WTC11 (cell line): ENCODE measurements around the gene GJB2. TPM values are rescaled to one million over a fixed set of nuclear protein-coding genes. Genes with fewer than 3 reads are reported as not detected.

ENCODE experiments used
- ATAC-seq: fragments of 200-7000 bp; cut with Tn5 transposase; 2 replicates; pipeline ENCODE4 v1.10.0; 2021; ENCODE audit warnings: mild to moderate bottlenecking, moderate library complexity
- CTCF ChIA-PET: fragments of 300-600 bp; sonication (Branson Sonifier 250); formaldehyde crosslinking; loops from one replicate; lab custom pipeline; 2021; ENCODE audit warnings: antibody characterized with exemption; lab: Charles Lee
- POLR2A ChIA-PET: fragments of 350-600 bp; sonication (Branson Sonifier 250); formaldehyde crosslinking; loops from one replicate; lab custom pipeline; 2021; ENCODE audit warnings: antibody characterized with exemption; lab: Charles Lee
- DNase-seq: peaks from one replicate; pipeline ENCODE4 v3.0.0; 2021; ENCODE audit warnings: low spot score
- H3K27ac Mint-ChIP-seq: 2 replicates; pipeline ENCODE4 v1.8.0; 2021; ENCODE audit warnings: mixed read lengths
- H3K27me3 Mint-ChIP-seq: 2 replicates; pipeline ENCODE4 v1.8.0; 2021; ENCODE audit warnings: low read depth, mild to moderate bottlenecking, moderate library complexity, mixed read lengths
- H3K36me3 Mint-ChIP-seq: 2 replicates; pipeline ENCODE4 v1.8.0; 2021; ENCODE audit warnings: mixed read lengths
- H3K4me1 Mint-ChIP-seq: 2 replicates; pipeline ENCODE4 v1.8.0; 2022; ENCODE audit warnings: mixed read lengths
- H3K4me3 Mint-ChIP-seq: 2 replicates; pipeline ENCODE4 v1.8.0; 2021; ENCODE audit warnings: mild to moderate bottlenecking, moderate library complexity, mixed read lengths
- H3K9me3 Mint-ChIP-seq: 2 replicates; pipeline ENCODE4 v1.8.0; 2021; ENCODE audit warnings: mixed read lengths
- ESRRA ChIP-seq: sonication (generic); formaldehyde crosslinking; IDR thresholded peaks from 2 replicates; pipeline ENCODE4 v1.8.1; 2022; ENCODE audit warnings: mild to moderate bottlenecking, missing genetic modification reagents, borderline replicate concordance
- FOXK1 ChIP-seq: sonication (generic); formaldehyde crosslinking; IDR thresholded peaks from 2 replicates; pipeline ENCODE4 v1.8.0; 2022; ENCODE audit warnings: mild to moderate bottlenecking, moderate library complexity, missing genetic modification reagents
- GRHL2 ChIP-seq: fragments of 250-450 bp; sonication (Bioruptor Pico); IDR thresholded peaks from 2 replicates; pipeline ENCODE4 v1.8.0; 2022; ENCODE audit warnings: mild to moderate bottlenecking, moderate library complexity; ENCODE audit not compliant: insufficient replicate concordance, severe bottlenecking
- GTF2I ChIP-seq: fragments of 250-450 bp; sonication (Bioruptor Pico); conservative IDR thresholded peaks from 2 replicates; pipeline ENCODE4 v1.4.0; 2021; ENCODE audit warnings: mild to moderate bottlenecking
- HMGA2 ChIP-seq: fragments of 250-450 bp; sonication (Bioruptor Pico); IDR thresholded peaks from 2 replicates; pipeline ENCODE4 v1.4.0; 2021; ENCODE audit warnings: mild to moderate bottlenecking, moderate library complexity
- MXD4 ChIP-seq: fragments of 250-450 bp; sonication (Bioruptor Pico); IDR thresholded peaks from 2 replicates; pipeline ENCODE4 v1.8.0; 2021; ENCODE audit warnings: mild to moderate bottlenecking, moderate library complexity, borderline replicate concordance
- NFE2L1 ChIP-seq: sonication (generic); formaldehyde crosslinking; IDR thresholded peaks from 2 replicates; pipeline ENCODE4 v1.8.1; 2023; ENCODE audit warnings: missing genetic modification reagents
- NR2C2 ChIP-seq: sonication (generic); formaldehyde crosslinking; IDR thresholded peaks from 2 replicates; pipeline ENCODE4 v1.8.0; 2022; ENCODE audit warnings: mild to moderate bottlenecking, missing genetic modification reagents
- OVOL2 ChIP-seq: fragments of 250-450 bp; sonication (Bioruptor Pico); IDR thresholded peaks from 2 replicates; pipeline ENCODE4 v1.9.0; 2021; ENCODE audit warnings: mild to moderate bottlenecking, borderline replicate concordance
- RORB ChIP-seq: fragments of 250-450 bp; sonication (Bioruptor Pico); IDR thresholded peaks from 2 replicates; pipeline ENCODE4 v1.9.0; 2021; ENCODE audit warnings: mild to moderate bottlenecking
- SMAD4 ChIP-seq: sonication (generic); formaldehyde crosslinking; IDR thresholded peaks from 2 replicates; pipeline ENCODE4 v1.8.0; 2022; ENCODE audit warnings: mild to moderate bottlenecking, missing genetic modification reagents
- TEAD1 ChIP-seq: sonication (generic); formaldehyde crosslinking; IDR thresholded peaks from 2 replicates; pipeline ENCODE4 v1.8.0; 2022; ENCODE audit warnings: mild to moderate bottlenecking, missing genetic modification reagents
- TEAD4 ChIP-seq: sonication (generic); formaldehyde crosslinking; IDR thresholded peaks from 2 replicates; pipeline ENCODE4 v1.8.0; 2022; ENCODE audit warnings: mild to moderate bottlenecking, missing genetic modification reagents
- ZNF138 ChIP-seq: sonication (generic); formaldehyde crosslinking; conservative IDR thresholded peaks from 2 replicates; pipeline ENCODE4 v1.8.1; 2022; ENCODE audit warnings: mild to moderate bottlenecking, moderate library complexity, missing genetic modification reagents
- total RNA-seq: library from RNA; stranded (reverse); gene quantifications from 3 replicates; pipeline ENCODE4 v1.2.3, GENCODE V29; 2021
- TF ChIP-seq, protein P1 (sequence below): sonication (generic); formaldehyde crosslinking; IDR thresholded peaks from 2 replicates; pipeline ENCODE4 v1.8.0; 2022; ENCODE audit warnings: missing genetic modification reagents
- TF ChIP-seq, protein P2 (sequence below): sonication (generic); formaldehyde crosslinking; IDR thresholded peaks from 2 replicates; pipeline ENCODE4 v1.8.1; 2022; ENCODE audit warnings: low read depth, mild to moderate bottlenecking, moderate library complexity, missing genetic modification reagents, borderline replicate concordance
- TF ChIP-seq, protein P3 (sequence below): fragments of 250-450 bp; sonication (Bioruptor Pico); IDR thresholded peaks from 2 replicates; pipeline ENCODE4 v1.9.0; 2021; ENCODE audit warnings: moderate library complexity, mild to moderate bottlenecking, inconsistent platforms, borderline replicate concordance
- TF ChIP-seq, protein P4 (sequence below): sonication (generic); formaldehyde crosslinking; conservative IDR thresholded peaks from 2 replicates; pipeline ENCODE4 v1.8.1; 2022; ENCODE audit warnings: mild to moderate bottlenecking, missing genetic modification reagents
- TF ChIP-seq, protein P5 (sequence below): fragments of 250-450 bp; sonication (Bioruptor Pico); IDR thresholded peaks from 2 replicates; pipeline ENCODE4 v1.9.0; 2021; ENCODE audit warnings: mild to moderate bottlenecking
- TF ChIP-seq, protein P6 (sequence below): sonication (generic); formaldehyde crosslinking; IDR thresholded peaks from 2 replicates; pipeline ENCODE4 v1.8.0; 2023; ENCODE audit warnings: missing genetic modification reagents
- TF ChIP-seq, protein P7 (sequence below): sonication (generic); formaldehyde crosslinking; IDR thresholded peaks from 2 replicates; pipeline ENCODE4 v1.8.1; 2022; ENCODE audit warnings: mild to moderate bottlenecking, missing genetic modification reagents, moderate library complexity, borderline replicate concordance
- TF ChIP-seq, protein P8 (sequence below): sonication (generic); formaldehyde crosslinking; IDR thresholded peaks from 2 replicates; pipeline ENCODE4 v1.8.1; 2023; ENCODE audit warnings: mild to moderate bottlenecking, missing genetic modification reagents

Gene GJB2
- total RNA-seq, 1 experiment from 2014 or later: 0.11 TPM

DNA sequence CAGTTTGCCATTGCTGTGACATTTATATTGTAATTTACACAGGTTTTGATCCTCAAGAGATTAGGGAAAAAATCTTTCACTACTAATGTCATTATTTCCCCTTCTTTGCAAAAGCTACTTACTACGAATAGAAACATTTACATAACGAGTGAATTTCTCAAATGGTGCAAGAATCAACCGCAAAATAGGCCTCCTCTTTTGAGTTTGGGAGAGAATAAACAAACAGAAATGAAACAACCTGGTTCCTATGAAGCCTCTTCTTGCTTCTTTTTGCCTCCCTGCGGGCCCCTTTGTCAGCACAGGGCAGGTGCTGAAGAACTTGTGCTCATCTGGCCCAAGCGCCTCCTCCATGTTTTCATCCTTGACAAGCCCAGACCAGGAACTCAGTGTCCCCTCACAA, 21.8 kb downstream of the GJB2 start (continued):
- TF ChIP-seq HMGA2 (CRISPR knock-in tag) (no peak), TEAD4 (CRISPR knock-in tag) (no peak), OVOL2 (CRISPR knock-in tag) (no peak), TEAD1 (CRISPR knock-in tag) (no peak), NFE2L1 (CRISPR knock-in tag) (no peak)
- TF ChIP-seq, protein P1, sequence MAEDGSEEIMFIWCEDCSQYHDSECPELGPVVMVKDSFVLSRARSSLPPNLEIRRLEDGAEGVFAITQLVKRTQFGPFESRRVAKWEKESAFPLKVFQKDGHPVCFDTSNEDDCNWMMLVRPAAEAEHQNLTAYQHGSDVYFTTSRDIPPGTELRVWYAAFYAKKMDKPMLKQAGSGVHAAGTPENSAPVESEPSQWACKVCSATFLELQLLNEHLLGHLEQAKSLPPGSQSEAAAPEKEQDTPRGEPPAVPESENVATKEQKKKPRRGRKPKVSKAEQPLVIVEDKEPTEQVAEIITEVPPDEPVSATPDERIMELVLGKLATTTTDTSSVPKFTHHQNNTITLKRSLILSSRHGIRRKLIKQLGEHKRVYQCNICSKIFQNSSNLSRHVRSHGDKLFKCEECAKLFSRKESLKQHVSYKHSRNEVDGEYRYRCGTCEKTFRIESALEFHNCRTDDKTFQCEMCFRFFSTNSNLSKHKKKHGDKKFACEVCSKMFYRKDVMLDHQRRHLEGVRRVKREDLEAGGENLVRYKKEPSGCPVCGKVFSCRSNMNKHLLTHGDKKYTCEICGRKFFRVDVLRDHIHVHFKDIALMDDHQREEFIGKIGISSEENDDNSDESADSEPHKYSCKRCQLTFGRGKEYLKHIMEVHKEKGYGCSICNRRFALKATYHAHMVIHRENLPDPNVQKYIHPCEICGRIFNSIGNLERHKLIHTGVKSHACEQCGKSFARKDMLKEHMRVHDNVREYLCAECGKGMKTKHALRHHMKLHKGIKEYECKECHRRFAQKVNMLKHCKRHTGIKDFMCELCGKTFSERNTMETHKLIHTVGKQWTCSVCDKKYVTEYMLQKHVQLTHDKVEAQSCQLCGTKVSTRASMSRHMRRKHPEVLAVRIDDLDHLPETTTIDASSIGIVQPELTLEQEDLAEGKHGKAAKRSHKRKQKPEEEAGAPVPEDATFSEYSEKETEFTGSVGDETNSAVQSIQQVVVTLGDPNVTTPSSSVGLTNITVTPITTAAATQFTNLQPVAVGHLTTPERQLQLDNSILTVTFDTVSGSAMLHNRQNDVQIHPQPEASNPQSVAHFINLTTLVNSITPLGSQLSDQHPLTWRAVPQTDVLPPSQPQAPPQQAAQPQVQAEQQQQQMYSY (CRISPR knock-in tag): no peak
- TF ChIP-seq, protein P2, sequence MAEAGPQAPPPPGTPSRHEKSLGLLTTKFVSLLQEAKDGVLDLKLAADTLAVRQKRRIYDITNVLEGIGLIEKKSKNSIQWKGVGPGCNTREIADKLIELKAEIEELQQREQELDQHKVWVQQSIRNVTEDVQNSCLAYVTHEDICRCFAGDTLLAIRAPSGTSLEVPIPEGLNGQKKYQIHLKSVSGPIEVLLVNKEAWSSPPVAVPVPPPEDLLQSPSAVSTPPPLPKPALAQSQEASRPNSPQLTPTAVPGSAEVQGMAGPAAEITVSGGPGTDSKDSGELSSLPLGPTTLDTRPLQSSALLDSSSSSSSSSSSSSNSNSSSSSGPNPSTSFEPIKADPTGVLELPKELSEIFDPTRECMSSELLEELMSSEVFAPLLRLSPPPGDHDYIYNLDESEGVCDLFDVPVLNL (CRISPR knock-in tag): no peak

DNA sequence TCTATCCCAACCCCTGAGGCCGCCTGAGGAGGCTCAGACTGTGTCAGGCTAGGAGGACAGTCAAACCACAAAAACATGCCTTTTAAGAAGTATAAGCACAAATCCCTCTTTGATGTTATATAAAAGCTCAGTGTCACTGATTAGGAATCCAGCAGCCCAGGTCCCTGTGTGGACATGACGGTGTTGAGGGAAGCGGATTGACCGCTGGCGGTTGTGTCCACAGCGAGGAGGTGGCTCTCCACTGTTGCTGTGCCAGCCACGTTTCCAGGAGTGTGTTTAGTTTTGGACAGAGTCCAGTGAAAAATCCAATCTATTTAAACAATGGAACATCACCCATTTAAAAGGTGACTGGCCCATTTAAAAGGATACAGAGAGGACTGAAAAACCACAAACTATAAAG, 24.3 kb downstream of the GJB2 start:
- Mint-ChIP-seq H3K4me3 (no peak overlapping the region), H3K9me3 (no peaks in the 10 kb centered on the region), H3K27me3 (peaks cover 5% of the 10 kb centered on the region), H3K36me3 (no peaks in the 10 kb centered on the region), H3K27ac (no peak overlapping the region), H3K4me1 (peaks cover 9% of the 10 kb centered on the region; the same call in 1 of the 2 replicates)
- CTCF ChIA-PET: interaction anchor here (0.5 kb wide), 1 partner anchor 217 kb away, joined by 3 read pairs; no protein-coding TSS in a partner anchor
- POLR2A ChIA-PET: no interaction called here
- ATAC-seq (no peak), DNase-seq (no peak)
- TF ChIP-seq NR2C2 (CRISPR knock-in tag) (no peak), ZNF138 (CRISPR knock-in tag) (no peak), RORB (CRISPR knock-in tag) (no peak), FOXK1 (CRISPR knock-in tag) (no peak), GRHL2 (no peak), GTF2I (CRISPR knock-in tag) (no peak), MXD4 (CRISPR knock-in tag) (no peak), SMAD4 (CRISPR knock-in tag) (no peak), ESRRA (CRISPR knock-in tag) (no peak)
- TF ChIP-seq, protein P3, sequence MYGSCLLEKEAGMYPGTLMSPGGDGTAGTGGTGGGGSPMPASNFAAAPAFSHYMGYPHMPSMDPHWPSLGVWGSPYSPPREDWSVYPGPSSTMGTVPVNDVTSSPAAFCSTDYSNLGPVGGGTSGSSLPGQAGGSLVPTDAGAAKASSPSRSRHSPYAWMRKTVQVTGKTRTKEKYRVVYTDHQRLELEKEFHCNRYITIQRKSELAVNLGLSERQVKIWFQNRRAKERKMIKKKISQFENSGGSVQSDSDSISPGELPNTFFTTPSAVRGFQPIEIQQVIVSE (CRISPR knock-in tag): no peak
- TF ChIP-seq, protein P2 (CRISPR knock-in tag): no peak
- TF ChIP-seq, protein P4, sequence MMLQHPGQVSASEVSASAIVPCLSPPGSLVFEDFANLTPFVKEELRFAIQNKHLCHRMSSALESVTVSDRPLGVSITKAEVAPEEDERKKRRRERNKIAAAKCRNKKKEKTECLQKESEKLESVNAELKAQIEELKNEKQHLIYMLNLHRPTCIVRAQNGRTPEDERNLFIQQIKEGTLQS (CRISPR knock-in tag): no peak
- TF ChIP-seq, protein P5, sequence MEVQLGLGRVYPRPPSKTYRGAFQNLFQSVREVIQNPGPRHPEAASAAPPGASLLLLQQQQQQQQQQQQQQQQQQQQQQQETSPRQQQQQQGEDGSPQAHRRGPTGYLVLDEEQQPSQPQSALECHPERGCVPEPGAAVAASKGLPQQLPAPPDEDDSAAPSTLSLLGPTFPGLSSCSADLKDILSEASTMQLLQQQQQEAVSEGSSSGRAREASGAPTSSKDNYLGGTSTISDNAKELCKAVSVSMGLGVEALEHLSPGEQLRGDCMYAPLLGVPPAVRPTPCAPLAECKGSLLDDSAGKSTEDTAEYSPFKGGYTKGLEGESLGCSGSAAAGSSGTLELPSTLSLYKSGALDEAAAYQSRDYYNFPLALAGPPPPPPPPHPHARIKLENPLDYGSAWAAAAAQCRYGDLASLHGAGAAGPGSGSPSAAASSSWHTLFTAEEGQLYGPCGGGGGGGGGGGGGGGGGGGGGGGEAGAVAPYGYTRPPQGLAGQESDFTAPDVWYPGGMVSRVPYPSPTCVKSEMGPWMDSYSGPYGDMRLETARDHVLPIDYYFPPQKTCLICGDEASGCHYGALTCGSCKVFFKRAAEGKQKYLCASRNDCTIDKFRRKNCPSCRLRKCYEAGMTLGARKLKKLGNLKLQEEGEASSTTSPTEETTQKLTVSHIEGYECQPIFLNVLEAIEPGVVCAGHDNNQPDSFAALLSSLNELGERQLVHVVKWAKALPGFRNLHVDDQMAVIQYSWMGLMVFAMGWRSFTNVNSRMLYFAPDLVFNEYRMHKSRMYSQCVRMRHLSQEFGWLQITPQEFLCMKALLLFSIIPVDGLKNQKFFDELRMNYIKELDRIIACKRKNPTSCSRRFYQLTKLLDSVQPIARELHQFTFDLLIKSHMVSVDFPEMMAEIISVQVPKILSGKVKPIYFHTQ (CRISPR knock-in tag): no peak
- TF ChIP-seq, protein P6, sequence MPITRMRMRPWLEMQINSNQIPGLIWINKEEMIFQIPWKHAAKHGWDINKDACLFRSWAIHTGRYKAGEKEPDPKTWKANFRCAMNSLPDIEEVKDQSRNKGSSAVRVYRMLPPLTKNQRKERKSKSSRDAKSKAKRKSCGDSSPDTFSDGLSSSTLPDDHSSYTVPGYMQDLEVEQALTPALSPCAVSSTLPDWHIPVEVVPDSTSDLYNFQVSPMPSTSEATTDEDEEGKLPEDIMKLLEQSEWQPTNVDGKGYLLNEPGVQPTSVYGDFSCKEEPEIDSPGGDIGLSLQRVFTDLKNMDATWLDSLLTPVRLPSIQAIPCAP (CRISPR knock-in tag): no peak
- TF ChIP-seq, protein P7, sequence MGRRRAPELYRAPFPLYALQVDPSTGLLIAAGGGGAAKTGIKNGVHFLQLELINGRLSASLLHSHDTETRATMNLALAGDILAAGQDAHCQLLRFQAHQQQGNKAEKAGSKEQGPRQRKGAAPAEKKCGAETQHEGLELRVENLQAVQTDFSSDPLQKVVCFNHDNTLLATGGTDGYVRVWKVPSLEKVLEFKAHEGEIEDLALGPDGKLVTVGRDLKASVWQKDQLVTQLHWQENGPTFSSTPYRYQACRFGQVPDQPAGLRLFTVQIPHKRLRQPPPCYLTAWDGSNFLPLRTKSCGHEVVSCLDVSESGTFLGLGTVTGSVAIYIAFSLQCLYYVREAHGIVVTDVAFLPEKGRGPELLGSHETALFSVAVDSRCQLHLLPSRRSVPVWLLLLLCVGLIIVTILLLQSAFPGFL (CRISPR knock-in tag): no peak
- TF ChIP-seq, protein P8, sequence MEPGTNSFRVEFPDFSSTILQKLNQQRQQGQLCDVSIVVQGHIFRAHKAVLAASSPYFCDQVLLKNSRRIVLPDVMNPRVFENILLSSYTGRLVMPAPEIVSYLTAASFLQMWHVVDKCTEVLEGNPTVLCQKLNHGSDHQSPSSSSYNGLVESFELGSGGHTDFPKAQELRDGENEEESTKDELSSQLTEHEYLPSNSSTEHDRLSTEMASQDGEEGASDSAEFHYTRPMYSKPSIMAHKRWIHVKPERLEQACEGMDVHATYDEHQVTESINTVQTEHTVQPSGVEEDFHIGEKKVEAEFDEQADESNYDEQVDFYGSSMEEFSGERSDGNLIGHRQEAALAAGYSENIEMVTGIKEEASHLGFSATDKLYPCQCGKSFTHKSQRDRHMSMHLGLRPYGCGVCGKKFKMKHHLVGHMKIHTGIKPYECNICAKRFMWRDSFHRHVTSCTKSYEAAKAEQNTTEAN (CRISPR knock-in tag): no peak
